UCSD-AML1 (cell line): Measurements from ENCODE around the gene CTSZ.
A peak's percentile ranks its signal among the peaks of the same experiment; 100 is the strongest.
"Not testable (repeated sequence)": the region's sequence is repeated elsewhere in the genome, so short reads cannot be mapped to it uniquely, and the experiment has no call there.

Experiments used
- DNase-seq: peaks from one replicate; lab custom pipeline; 2025; ENCODE audit not compliant: unreplicated experiment; lab: John Stamatoyannopoulos, UW

Gene CTSZ

GRCh38 chr20:59014680-59015389, 7.8 kb upstream of the CTSZ start:
- DNase-seq: peak; percentile 66

- no peak for DNase-seq
These were observed 7.0 kb upstream of the CTSZ start for GRCh38 chr20:59013959-59014608.

DNA sequence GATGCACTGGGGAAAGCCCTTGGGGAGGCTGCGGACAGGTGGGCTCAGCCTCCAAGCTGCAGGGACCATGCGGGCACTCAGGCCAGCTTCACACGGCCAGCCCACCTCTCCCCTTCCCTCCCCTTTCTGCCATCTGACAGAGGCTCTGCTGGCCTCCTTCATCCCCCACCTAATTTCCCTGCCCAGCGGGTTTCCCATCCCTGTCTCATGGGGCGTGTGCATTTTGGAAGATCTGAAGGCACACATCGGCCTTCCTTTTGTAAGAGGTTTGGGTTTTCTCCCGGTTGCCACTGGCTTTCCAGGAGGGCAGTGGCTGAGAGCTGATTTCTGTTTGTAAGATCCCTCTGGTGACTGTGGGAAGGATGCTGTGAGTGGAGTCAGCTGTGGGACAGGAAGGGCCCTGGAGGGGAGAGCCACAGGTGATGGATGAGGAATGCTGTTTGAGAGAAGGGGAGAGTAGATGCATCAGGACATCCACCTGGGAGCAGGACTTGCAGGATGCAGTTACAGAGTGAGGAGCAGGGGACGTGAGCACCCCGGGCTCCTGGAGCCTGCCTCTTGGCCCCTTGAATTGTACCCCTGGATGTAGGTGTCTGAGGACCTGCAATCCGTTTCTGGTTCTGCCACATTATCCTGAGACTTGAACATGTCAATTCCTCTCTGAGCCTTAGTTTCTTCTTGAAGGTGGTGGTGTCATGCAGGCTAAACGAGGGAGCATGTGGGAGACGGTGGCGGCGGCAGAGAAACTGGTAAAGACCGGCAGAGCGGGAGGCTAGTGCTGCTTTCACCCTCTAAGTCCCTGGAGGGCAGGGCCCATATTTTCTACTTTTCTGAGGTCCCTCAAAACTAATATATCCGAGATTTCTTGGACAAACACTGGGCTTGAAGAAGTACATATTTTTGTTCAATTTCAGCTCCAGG, 6.2 kb upstream of the CTSZ start:
- no peak for DNase-seq

DNA sequence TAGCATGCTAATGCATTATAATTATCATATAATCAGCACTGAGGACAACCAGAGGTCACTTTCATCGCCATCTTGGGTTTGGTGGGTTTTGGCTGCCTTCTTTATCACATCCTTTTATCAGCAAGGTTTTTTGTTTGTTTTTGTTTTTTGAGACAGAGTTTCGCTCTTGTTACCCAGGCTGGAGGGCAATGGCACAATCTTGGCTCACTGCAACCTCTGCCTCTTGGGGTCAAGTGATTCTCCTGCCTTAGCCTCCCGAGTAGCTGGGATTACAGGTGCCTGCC, 4.8 kb upstream of the CTSZ start:
- not testable (repeated sequence) for DNase-seq

- peak; percentile 61 for DNase-seq
These were observed 4.2 kb upstream of the CTSZ start for GRCh38 chr20:59010995-59011873.

DNA sequence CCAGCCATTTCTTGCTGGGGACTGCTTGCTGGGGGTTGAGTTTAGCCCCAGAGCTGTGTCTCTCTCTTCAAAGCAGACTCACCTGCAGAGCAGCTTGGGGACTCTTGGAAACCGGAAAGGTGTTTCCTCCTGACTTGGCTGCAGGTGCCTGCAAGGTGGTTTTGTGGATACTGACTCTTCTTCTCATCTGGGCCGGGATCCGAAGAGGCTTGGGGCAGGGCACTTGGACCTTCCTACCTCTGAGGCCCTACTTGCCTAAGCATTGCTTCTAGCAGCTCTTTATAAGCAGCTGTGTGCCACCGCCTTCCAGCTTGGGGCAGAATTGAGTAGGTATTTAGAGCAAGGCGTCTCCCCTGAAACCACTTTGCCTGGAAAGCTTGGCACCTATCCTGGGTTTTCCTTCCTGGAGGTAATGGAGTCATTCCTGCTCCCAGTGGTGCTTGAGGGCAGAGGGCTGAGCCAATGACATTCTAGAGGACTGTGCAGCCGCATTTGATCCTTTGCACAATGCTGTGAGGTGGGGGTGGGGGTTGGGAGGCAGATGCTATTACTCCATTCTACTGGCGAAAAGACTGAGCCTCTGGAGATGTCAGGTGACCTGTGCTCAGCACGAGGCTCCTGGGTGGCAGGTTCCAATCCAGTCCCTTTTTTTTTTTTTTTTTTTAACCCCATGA, 3.4 kb upstream of the CTSZ start:
- DNase-seq: no peak

DNA sequence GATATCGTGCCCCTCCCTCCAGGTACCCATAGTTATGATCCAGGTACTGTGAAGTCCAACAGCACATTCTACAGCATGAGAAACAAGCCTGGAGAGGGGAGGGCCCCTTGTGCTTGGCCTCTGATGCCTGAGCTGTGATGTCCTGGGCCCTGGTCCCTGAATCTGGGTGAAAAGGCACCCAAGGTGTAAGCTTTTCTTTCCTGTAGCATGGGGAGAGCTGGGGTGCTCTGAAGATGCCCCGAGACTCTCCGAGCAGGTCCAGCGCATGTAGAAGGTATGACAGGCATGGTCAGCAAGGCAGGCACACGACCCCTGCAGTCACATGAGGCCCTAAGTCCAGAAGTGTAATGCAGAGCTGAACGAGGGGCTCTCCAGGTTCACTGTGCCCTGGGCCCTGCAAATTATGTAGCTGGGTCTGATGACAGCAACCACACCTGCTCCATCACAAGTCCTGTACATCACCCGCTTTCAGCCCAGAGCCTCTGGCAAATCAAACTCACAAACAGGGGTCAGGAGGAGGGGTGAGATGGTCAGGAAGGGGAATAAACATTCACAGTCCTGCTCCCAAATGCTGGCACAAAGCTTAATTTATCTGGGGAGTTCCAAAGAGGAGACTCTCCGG, 1.8 kb upstream of the CTSZ start:
- DNase-seq: no peak

GRCh38 chr20:59007665-59008511, 834 bp upstream of the CTSZ start:
- peak; percentile 62 for DNase-seq

- DNase-seq: no peak
These were observed 739 bp downstream of the CTSZ start for GRCh38 chr20:59006167-59006863.

DNA sequence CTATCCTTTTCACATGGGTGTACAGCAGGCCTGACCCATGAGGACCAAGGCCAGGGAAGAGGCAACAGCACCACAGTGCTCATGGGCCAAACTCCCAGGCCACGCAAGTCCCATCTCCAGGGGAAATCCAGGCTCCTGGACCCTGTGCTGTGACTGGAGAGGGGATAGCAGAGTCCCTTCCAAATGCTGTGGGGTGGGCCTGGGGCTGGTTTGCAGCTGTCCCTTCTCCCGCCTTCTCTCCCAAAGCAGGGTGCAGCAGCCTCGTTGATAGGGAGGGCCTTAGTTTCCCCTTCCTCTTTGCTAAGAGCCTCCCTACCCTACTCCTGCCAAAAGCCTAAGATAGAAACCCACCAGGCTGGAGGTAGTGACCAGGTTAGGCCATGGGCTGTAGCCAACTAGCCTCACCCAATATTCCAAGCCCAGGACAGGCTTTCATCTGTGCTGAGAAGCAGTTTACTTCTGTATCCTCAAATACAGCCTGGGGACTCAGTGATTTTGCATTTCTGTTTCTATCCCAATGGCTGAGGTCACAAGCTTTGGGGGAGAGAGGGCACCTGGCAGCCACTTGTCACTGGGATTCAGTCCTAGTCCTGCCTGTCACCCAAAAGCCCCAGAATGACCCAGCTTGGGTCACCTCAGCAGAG, 1.4 kb downstream of the CTSZ start:
- DNase-seq: no peak

GRCh38 chr20:59004763-59005522, 2.1 kb downstream of the CTSZ start:
- DNase-seq: peak; percentile 78

- DNase-seq: peak; percentile 63
These were observed 2.6 kb downstream of the CTSZ start for GRCh38 chr20:59004493-59004762.

GRCh38 chr20:59003836-59004492, 3.1 kb downstream of the CTSZ start:
- DNase-seq: no peak

DNA sequence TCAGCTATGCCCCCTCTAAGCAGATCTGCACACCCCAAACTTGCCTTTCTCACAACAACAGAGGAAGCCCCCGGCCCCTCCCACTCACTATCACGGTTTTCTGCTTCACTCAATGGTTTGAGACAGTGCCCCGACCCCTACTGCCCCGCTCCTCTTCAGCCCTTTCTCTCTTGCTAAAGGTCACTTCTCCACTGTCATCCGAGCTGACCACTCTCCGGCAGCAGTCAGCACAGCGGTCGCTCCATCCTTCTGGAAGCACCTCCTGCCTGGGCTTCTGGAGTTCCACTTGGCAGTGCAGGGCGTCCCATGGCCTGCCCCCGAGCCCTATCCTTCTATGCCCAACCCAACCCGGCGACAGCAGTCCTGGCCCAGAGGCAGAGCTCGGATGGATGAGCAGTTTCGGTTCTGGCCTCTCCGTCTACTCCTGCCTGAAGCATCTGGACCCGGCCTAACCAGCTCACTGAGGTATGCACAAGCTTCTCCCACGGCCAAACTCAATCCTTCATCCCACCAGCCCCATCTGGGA, 4.1 kb downstream of the CTSZ start:
- no peak for DNase-seq

GRCh38 chr20:59002388-59002787, 4.7 kb downstream of the CTSZ start:
- no peak for DNase-seq

DNA sequence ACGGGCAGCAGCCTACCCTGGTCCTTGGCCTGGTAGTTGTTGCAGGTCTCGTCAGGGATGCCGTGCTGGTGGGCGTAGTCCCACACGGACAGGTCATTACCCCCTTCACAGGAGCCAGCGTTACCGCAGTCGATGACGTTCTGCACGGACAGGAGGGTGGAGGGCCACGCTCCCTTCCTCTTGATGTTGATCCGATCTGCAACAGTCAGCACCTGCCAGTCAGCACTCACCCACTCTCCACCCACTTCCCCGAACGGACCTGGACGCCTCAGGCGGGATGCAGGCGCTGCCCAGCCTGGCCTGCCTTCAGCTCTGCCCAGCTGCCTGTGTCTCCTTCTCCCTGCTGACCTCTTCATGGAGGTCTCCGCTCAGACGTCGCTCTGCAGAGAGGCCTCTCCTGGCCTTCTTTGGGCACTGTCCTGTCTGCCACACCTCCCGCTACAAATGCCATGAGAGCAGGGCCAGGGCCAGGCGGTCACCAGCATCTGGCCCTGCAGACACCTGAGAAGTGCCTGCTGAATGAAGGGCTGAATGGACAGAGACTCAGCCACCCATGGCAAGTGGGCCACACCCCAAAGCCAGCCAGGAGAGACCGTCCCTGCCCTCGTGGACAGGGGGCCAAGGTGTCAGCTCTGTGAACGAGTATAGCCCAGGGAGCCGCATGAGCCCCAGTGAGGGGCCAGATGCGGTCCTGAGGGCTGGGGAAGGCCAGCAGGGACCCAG, 5.4 kb downstream of the CTSZ start:
- no peak for DNase-seq
